Sciatic nerve (tissue), 2 donors: ENCODE data around the gene GRIA3. TPM values are rescaled to one million over a fixed set of nuclear protein-coding genes. Genes with fewer than 3 reads are reported as not detected.
"Not testable (repeated sequence)": the region's sequence is repeated elsewhere in the genome, so short reads cannot be mapped to it uniquely, and the experiment has no call there.

Experiments used
- ATAC-seq: fragments of 200-7000 bp; cut with Tn5 transposase; one replicate; pipeline ENCODE4 v1.9.1; 2020; ENCODE audit warnings: mild to moderate bottlenecking, moderate library complexity
- DNase-seq: peaks from one replicate; pipeline ENCODE4 v3.0.0-alpha.2; 2020; ENCODE audit warnings: low spot score
- intact Hi-C: fragments of 100-400 bp; cut with DNase I; formaldehyde crosslinking; loops from one replicate; pipeline ENCODE4 v1.14.2; 2022
- total RNA-seq: library from RNA; stranded (reverse); fragmentation: NEBNext Ultra II Directional; extraction: Animal tissue kit (Norgen Biotek cat#: 25700); gene quantifications from one replicate; pipeline ENCODE4 v1.2.1, GENCODE V29; 2021
- donor health status: DM: no; HTN: no; CAD: no.
- donor health status: DM: no; HTN: no; CAD: no.

GRIA3 gene
- total RNA-seq, 1 donor from 2014 or later, result 7.1 TPM

DNA sequence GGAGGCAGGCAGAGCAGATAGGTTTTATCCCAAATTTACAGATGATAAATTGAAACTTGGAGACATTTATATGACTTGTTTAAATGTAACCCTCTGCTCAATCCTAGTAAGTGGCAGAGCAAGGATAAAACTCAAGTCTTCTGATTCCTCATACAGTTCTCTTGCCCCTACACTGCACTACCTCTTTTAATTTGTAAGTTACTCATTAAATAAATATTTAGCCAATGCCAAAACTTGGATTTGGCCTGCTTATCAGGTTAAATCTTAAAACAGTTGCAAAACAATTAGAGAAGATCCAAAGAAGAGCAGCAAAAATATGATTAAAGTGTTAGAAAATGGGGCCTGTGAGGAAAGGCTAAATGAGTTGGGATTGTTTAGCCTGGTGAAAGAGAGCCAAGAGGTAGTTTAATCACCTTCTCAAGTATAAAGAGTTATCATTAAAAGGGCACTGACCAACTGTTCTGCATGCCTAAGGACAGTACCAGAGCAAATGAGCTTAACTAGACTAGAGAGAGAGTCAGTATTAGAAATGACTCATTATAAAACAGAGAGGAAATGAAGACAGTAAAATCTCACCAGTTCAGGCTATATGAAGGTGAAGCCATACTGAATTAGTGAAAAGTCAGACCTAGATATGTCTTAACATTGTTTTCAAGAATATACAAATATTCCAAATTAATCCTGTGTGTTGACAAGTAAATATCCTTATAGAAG, 146.3 kb downstream of the GRIA3 start:
- no peak for DNase-seq
- no peak for ATAC-seq

DNA sequence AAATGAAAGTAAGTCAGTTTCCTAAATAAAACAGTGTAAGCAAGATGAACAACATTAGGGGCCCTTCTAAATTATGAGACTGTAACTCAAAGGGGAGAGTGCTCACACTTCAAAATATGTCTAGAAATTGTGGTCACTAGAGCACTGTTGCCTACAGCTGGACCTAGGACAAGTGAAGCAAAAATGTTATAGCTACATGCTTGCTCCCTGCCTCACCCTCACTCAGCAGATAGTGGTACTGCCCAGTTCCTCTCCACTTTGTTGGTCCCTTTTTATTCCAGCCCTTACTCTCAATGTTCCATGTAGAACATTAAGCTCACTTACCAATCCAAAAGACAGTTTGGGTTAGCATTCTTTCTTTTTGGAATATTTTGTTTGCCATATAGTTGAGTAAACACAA, 147.3 kb downstream of the GRIA3 start:
- ATAC-seq, result no peak
- no peak for DNase-seq
- intact Hi-C loops, result no loop called here

More for the DNA sequence above, 146.3 kb downstream of the GRIA3 start:
- intact Hi-C loops, result no loop called here

DNA sequence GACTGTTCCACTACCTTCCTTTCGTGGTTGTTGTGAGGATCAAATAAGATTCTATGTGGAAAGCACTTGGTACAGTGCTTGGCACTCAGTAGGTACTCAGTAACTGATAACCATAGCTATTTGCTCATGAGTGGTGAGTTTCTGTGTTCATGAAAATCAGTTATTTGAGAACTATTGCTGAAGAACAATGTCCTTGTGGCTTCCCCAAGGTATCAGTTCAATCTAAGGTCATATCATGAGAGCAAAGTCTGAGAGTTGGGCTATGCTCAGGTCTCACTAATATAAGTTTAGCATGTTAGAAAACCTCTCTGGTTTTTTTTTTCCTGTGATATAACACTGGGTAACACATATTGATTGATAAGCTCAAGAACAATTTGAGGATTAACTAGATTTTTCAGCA, 147.8 kb downstream of the GRIA3 start:
- intact Hi-C loops, result no loop called here
- ATAC-seq (no peak), DNase-seq (no peak)

DNA sequence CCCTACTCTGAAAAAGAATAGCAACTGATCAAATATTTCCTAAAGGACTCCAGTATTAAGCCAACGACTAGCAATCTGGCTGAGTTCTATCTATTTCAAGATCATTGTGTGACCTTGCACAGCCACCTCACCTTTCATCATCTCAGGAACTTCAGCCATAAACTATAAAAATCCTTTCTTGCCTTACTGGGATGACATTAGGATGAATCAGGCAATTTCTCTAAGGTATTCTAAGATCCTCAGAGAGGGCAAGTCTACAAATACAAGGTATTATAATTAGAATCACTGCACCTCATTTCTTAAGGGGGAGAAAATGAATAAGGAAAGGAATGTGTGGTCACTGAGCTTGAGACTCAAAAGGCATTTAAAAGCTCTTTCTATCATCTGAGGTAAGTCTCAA, 152.6 kb downstream of the GRIA3 start:
- intact Hi-C loops, result no loop called here
- no peak for ATAC-seq

DNA sequence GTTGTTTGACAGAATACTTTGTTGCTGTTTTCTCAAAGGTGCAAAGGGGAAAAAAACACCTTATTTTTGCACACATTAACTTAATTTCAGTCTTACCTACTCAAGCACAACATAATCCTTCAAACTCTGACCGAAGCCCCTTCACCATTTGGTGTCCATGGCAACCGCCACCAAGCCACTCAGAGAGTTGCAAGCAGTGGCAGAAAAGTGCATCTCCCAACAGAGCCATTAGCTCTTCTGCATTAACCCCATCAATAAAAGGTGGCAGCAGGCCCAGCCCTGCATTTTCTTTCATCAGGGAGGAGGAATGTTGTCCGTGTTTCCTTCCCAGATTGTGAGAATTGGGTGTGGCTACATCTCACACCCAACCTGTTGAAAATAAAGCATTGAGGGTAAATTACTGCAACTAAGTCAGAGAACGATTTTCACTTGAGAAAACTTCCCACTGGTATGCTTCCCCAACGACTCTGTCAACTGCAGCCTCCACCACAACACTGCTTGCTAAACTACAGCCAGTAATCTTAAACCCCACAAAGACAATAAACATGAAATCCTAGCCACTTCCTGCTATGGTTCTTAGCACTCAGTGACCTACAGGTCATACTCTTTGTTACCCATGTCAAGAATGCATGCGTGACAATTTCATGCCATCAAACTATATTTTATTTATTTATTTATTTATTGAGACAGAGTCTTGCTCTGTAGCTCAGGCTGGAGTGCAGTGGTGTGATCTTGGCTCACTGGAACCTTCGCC, 154.0 kb downstream of the GRIA3 start:
- DNase-seq (no peak), ATAC-seq (no peak)
- intact Hi-C loops, result no loop called here

More for the DNA sequence above, 152.6 kb downstream of the GRIA3 start:
- no peak for DNase-seq

DNA sequence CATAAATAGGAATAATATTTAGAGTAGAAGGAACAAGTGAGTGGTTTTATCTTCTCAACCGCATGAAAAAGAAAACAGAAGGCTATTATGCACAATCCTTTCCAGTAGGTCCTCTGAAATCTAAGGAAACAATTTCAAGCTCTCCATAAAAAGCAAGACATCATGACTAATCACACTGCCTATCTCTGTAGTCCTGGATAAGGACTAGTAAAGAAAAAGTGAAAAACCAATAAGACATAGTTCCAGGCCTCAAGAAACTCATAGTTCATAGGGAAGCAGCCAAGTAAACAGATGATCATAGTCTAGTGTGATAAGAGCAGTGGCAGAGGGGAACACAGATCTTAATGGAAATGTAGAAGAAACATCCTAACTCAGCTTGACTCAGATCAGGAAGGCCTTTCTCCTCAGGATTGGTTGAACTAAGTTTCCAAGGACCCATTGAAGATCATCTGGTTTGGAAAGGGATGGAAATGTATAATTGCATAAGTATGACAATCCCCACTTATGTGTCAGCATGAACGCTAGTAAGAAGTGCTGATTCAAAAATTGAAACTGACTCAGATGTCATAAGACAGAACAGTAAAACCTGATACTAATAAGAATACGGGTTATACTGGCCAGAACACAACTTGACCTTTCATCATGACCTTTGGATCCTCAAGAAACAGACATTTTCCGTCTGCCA, 155.3 kb downstream of the GRIA3 start:
- ATAC-seq (no peak), DNase-seq (no peak)
- intact Hi-C loops, result no loop called here

DNA sequence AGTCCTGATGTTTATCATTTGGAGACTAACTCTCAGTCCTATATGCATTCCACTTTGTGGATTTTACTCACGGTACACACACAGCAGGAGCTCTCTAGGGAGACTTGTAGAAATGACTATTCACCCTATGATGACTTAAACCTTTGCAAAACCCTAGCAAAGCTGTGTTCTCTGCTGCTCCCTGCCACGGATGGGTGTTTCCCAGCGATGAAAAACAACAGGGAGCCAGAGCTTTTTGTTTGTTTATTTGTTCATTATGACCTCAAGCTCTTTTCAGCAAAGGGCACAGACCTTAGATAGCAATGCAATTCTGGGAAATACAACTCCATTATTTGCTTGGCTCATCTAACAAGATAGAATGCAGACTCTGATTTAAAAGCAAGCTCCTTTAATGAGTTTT, 156.6 kb downstream of the GRIA3 start:
- ATAC-seq (peak; percentile 52), DNase-seq (no peak)
- intact Hi-C loops, result no loop called here

DNA sequence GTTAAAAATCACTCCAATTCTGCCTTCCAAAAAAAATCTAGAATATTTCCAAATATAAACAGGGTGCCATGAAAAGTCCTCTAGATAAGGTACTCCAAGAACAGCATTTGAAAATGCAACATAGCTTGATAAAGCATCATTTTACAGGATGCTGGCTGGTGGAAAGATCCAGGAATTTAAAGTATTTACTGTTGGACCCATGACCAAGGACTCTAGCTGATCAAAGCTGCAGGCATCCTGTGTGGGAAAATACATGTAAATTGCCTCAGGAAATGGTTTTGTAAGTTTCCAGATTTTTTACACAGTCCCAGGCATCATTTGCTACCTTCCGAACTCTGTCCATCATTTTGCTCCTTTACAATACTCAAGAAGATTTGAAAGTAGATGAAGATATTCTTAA, 164.4 kb downstream of the GRIA3 start:
- ATAC-seq (no peak), DNase-seq (no peak)
- intact Hi-C loops, result no loop called here

DNA sequence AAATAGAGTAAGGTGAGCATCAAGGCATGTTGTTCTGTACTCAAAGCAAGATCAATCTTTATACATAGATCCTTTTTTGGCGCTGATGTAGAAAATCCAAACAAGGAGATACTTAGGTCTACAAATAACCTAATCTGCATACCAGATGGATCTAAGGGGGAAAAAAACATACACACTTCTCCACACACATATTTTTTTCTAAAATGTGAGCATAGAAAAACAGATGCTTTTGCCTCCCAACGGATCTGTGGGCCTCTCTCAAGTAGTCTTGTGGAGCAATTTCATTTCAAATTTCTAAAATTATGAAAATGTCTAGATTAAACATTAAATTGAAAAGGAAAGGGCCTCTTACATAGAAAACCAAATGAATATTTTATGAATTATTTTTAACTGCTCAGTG, 166.1 kb downstream of the GRIA3 start:
- intact Hi-C loops, result no loop called here
- ATAC-seq, result no peak
- DNase-seq, result no peak

DNA sequence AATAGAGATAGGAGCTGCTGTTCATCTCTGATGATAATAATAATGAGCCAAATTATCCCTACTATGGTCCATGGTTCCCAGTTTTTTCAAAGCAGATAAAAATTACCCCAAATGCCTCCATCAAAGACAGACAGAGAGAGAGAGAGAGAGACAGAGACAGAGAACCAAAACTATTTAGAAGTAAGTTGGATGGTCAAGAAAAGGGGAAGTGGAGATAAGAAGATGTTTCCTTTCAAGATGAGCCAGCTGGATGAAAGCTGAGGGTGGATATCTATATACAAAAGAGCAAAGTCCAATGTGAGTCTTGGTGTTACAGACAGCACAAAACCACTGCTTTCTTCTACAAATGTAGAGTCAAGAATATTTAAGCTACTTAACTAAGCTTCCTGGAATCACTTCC, 173.9 kb downstream of the GRIA3 start:
- DNase-seq, result no peak
- no peak for ATAC-seq
- intact Hi-C loops, result no loop called here

DNA sequence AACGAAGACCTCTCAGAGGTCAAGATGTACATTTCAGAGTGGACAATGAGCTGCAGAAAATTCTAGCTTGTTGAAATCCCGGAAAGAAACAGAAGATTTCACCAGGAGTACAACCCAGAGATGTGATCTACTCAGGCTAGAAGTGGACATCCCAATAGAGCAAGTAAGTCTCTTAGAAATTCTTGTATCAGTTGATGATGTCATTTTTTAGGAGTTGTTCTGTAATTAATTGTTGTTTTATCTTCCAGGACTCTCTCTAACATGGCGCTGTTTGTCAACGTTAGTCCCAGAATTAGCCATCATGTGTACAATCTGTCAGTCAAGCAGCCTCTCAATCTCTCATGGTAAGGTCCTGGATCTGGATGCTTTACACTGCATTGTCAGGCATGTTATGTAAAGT, 174.4 kb downstream of the GRIA3 start:
- intact Hi-C loops, result no loop called here
- ATAC-seq, result no peak
- no peak for DNase-seq

DNA sequence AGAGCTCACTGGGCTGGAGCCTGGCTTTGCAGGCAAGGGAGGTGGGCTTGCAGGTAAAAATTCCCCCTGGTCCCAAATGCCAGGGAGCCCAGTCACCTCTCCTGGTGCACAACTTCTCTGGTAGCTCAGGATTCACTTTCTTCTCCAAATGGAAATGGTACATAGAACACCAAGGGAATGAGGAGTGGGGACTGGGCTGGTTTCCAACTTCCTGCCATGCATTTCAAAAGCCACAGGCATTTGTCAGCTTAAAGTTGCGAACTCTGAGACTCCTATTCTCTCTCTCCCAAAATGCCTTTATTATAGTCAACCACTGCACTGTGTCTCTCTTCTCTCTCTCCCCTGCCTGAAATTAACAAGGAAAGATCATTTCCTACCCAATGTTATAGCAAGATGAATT, 177.3 kb downstream of the GRIA3 start:
- intact Hi-C loops, result no loop called here
- no peak for ATAC-seq
- no peak for DNase-seq

DNA sequence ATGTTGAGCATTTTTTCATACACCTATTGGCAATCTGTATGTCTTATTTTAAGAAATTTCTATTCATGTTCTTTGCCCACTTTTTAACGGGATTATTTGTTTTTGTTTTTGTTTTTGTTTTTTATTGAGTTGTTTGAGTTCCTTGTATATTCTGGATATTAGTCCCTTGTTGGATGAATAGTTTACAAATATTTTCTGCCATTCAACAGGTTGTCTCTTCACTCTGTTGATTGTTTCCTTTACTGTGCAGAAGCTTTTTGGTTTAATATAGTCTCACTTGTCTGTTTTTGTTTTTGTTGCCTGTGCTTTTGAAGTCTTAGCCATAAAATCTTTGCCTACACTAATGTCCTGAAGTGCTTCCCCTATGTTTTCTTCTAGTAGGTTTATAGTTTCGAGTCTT, 202.1 kb downstream of the GRIA3 start:
- DNase-seq, intact Hi-C loops, ATAC-seq: not testable (repeated sequence)

DNA sequence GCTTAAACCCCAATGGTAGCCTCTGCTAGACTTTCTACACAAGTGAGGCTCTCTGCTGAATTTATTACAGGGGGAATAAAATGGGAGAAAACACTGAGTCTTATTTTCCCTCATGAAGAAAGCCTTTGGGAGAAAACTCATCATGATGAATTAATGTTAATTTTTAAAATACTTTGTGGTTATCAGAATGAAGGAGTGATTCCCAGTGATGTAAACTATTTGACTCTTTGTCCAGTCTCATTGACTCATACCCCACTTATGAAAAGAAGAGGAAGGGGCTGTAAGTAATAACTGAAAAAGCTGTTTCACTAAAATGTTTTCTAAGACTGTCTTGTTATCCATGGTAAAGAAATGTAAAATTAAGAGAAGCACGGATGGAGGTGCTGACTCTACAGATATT, 208.8 kb downstream of the GRIA3 start:
- intact Hi-C loops, result loop anchor here (5.0 kb wide), 1 partner anchor 906 kb away; no protein-coding TSS in a partner anchor
- DNase-seq (no peak), ATAC-seq (no peak)

DNA sequence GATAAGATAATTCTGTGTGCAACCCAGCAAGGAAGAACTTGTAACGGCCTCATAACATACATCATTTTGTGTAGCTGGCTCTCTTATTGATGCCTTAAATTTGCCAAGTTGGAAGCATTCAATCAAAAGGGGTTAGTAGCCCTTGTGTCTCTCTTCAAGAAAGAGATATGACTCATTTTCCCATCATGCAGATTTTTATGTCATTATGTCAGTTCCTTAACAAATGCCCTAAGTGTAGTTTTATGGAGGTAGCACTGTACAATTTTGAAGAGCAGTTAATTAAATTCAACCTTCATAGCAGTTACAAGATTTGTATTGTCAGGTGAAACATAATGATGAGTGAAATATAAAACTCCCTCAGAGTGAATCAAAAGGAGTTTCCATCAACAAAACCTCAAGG, 215.6 kb downstream of the GRIA3 start:
- ATAC-seq (no peak), DNase-seq (no peak)
- intact Hi-C loops, result no loop called here

DNA sequence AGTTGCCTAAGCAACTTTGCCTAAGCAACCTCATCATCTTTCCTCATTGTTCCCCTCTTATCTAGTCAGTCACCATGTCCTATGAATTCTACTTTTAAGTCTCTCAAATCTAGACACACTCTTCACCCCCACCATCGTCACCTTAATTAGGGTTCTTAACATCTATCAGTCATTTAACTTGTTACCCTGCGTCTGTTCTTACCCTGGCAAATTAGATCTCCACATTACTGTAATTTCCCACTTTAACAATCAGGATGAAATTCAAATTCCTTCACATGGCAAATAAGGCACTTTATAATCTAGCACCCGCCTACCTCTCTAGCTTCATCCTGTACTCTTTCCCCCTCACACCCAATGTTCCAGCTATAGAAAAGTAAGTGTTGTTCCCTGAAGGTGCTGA, 221.2 kb downstream of the GRIA3 start:
- no peak for DNase-seq
- no peak for ATAC-seq
- intact Hi-C loops, result no loop called here

DNA sequence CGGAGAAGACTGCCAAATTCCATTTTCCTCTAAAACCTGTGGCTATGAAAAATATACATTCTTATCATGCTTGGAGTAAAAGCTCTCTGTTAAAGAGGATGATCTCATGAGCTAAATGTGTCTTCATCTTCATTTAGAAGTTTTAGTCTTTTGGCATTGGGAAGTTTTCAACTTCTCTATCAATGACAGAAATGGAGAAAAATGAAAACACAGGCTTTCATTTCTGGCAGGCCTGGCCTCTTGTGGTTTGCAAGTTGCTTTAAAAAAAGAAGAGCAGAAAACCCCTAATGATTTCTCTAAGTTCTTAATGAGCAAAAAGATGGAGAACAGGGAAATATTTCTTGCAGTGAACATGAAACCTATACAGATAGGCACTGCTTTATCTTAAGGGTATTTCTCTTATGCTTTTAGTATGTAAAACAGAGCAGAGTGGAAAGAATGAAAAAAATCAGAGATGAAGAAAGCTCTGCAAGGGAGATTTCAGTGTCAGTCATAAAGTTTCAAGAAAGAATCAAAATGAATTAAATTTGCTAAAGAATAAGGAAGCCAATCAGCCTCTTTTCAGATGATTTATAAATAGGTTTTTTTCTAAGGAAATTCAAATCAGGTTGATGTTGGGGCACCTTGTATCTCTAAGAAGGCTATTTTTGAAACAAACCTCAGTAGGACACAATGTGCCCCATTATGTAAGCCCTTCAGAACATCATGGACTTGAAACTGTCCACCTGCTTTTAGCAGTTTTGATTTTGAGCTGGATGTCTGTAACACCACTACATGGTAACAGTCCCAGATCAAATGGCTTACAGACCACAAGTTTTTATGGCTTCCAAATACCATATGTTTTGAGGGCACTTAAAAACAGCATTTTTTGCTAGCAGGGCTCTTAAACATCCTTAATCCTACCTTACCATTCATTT, 225.0 kb downstream of the GRIA3 start:
- DNase-seq (no peak), ATAC-seq (peak; percentile 24)
- intact Hi-C loops, result no loop called here

DNA sequence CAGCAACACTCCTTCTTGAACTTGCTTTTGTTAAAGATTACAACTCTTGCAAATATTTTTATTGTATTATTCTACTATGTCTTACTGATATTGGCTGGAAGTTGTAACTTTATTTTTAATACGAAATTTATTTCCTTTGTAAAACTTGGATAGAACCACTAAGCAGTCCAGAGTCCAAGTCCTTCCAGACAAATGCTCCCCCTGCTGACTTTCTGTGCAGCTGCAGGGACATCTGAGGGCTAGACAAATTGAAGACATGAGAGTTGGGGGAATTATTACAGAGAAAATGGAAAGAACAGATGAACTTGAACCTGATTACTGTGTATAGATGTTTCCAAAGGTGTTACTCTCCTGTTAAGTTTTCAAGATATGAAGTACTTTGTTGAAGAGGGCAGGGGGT, 238.8 kb downstream of the GRIA3 start:
- DNase-seq (peak; percentile 54), ATAC-seq (peak; percentile 75)
- intact Hi-C loops, result no loop called here

DNA sequence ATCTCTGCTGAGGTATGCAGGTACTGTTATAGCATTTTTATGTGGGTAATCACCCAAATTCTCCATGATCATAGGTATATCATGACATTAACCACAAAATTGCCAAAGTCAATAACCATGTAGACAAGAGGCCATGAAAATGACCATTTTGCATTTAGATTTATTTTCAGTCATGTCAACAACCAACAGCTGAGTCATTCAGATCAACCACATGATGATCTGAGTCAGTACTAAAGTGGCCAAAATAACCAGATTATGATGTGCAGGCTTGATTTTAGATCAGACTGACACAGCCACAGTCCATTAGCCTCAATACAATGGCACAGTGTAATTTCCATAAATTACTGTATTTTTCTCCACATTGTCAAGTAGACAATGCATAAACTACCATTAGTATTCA, 240.5 kb downstream of the GRIA3 start:
- intact Hi-C loops, result no loop called here
- DNase-seq (no peak), ATAC-seq (peak; percentile 59)
